PFSK-1 (cell line): ENCODE measurements around the gene HDDC2.

Experiments used
- FOXP2 ChIP-seq: optimal IDR thresholded peaks from 2 replicates; pipeline ENCODE3; 2011; ENCODE audit warnings: borderline replicate concordance, control low read depth, inconsistent platforms; ENCODE audit not compliant: insufficient read depth; ENCODE audit errors: extremely low read length, extremely low read depth
- POLR2AphosphoS5 ChIP-seq: IDR thresholded peaks from 2 replicates; pipeline ENCODE4 v1.6.1; 2012; ENCODE audit warnings: low read depth, mild to moderate bottlenecking, control low read depth, low read length, moderate library complexity
- SIN3A ChIP-seq: IDR thresholded peaks from 2 replicates; pipeline ENCODE4 v1.6.1; 2012; ENCODE audit warnings: mild to moderate bottlenecking, low read length, moderate library complexity, borderline replicate concordance; ENCODE audit not compliant: insufficient read depth
- TAF1 ChIP-seq: IDR thresholded peaks from 2 replicates; pipeline ENCODE4 v1.6.1; 2012; ENCODE audit warnings: low read length, control low read depth, borderline replicate concordance; ENCODE audit not compliant: insufficient read depth

DNA sequence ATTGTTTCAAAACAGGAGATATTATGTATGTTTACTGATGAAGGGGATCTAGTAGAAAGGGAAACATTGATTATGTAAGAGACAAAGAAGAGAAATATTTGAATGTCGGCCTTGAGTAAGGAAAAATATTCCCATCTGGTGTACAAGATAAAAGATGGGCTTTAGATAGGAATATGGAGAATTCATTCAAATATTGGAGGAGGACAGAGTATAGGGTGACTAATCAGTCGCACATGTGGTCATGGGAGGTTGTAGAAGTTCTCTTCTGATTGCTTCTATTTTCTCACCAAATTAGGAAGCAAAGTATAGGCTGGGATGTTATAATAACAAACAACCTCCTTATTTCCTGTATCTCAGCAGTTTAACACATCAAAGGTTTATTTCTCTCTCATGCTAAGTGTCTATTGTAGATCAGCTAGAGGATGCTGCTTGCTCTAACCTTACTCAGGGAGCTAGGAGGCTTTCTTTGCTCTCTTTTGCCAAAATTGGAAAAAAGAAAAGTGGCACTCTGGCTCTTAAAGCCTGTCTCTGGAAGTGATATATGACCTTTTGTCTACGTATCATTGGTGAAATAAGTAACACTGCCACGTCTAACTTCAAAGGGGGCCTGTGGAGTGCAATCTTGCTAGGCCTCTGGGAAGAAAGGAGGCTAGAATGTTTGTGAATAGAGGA, 1.2 kb upstream of the HDDC2 start:
- no peak for TF ChIP-seq FOXP2
- TF ChIP-seq POLR2AphosphoS5 = no peak
- TF ChIP-seq TAF1 = no peak
- no peak for TF ChIP-seq SIN3A
